Fibroblast of the aortic adventitia (primary cell): ENCODE results near the gene CELF5. TPM values are rescaled to one million over a fixed set of nuclear protein-coding genes. Genes with fewer than 3 reads are reported as not detected.

Source experiments
- DNase-seq: peaks from one replicate; pipeline ENCODE4 v3.0.0-alpha.2; 2010; ENCODE audit warnings: low read depth
- H3K4me3 ChIP-seq: 2 replicates; pipeline ENCODE4 v1.5.1; 2011; ENCODE audit warnings: low read depth, mild to moderate bottlenecking, control low read depth, low read length, moderate library complexity
- CTCF ChIP-seq: IDR thresholded peaks from 2 replicates; pipeline ENCODE4 v1.5.1; 2011; ENCODE audit warnings: mild to moderate bottlenecking, low read length, control low read depth, inconsistent platforms; ENCODE audit not compliant: insufficient read depth
- total RNA-seq: library from RNA; depleted of rRNA; stranded (reverse); fragments of >200 nt; gene quantifications from 2 replicates; pipeline ENCODE4 v1.2.3, GENCODE V29; 2012; ENCODE audit warnings: low replicate concordance

CELF5 gene
- total RNA-seq, 1 donor: not detected

- TF ChIP-seq CTCF: no peak
- no peak overlapping the region for H3K4me3 ChIP-seq
- DNase-seq: no peak
Observed at GRCh38 chr19:3279306-3279705, 54.8 kb downstream of the CELF5 start.

- no peak for TF ChIP-seq CTCF
- no peak overlapping the region for H3K4me3 ChIP-seq
- no peak for DNase-seq
Observed at GRCh38 chr19:3281026-3281425, 56.6 kb downstream of the CELF5 start.

GRCh38 chr19:3282155-3282554 lies 57.7 kb downstream of the CELF5 start:
- no peak for TF ChIP-seq CTCF
- DNase-seq: no peak
- H3K4me3 ChIP-seq: no peak overlapping the region

- no peak overlapping the region for H3K4me3 ChIP-seq
- TF ChIP-seq CTCF: no peak
- DNase-seq: no peak
Observed at GRCh38 chr19:3282564-3282963, 58.1 kb downstream of the CELF5 start.

- no peak for DNase-seq
- TF ChIP-seq CTCF: no peak
- no peak overlapping the region for H3K4me3 ChIP-seq
Observed at GRCh38 chr19:3283246-3283751, 58.8 kb downstream of the CELF5 start.

- TF ChIP-seq CTCF: no peak
Observed at GRCh38 chr19:3283886-3284657, 59.6 kb downstream of the CELF5 start.

More at GRCh38 chr19:3283886-3284657, 59.6 kb downstream of the CELF5 start:
- H3K4me3 ChIP-seq: no peak overlapping the region
- no peak for DNase-seq
